Activated naive CD8-positive, alpha-beta T cell (primary cell): ENCODE measurements around the gene WDR27.
"Not testable (repeated sequence)": the region's sequence is repeated elsewhere in the genome, so short reads cannot be mapped to it uniquely, and the experiment has no call there.

ENCODE experiments used
- H3K27ac Mint-ChIP-seq: one replicate; pipeline ENCODE4 v1.8.0; 2021; ENCODE audit warnings: mixed read lengths
- H3K27me3 Mint-ChIP-seq: one replicate; pipeline ENCODE4 v1.8.0; 2021; ENCODE audit warnings: mixed read lengths
- H3K36me3 Mint-ChIP-seq: one replicate; pipeline ENCODE4 v1.8.0; 2021; ENCODE audit warnings: mixed read lengths
- H3K4me1 Mint-ChIP-seq: one replicate; pipeline ENCODE4 v1.8.0; 2021; ENCODE audit warnings: low read depth, mixed read lengths
- H3K4me3 Mint-ChIP-seq: one replicate; pipeline ENCODE4 v1.8.0; 2021; ENCODE audit warnings: mild to moderate bottlenecking, mixed read lengths
- H3K9me3 Mint-ChIP-seq: one replicate; pipeline ENCODE4 v1.8.0; 2021; ENCODE audit warnings: low read depth, mixed read lengths

WDR27 gene

GRCh38 chr6:169645459-169645858 lies 56.4 kb downstream of the WDR27 start:
- not testable (repeated sequence) for H3K36me3 Mint-ChIP-seq, H3K9me3 Mint-ChIP-seq, H3K27ac Mint-ChIP-seq, H3K27me3 Mint-ChIP-seq, H3K4me3 Mint-ChIP-seq, H3K4me1 Mint-ChIP-seq

GRCh38 chr6:169643521-169643920 lies 58.3 kb downstream of the WDR27 start:
- Mint-ChIP-seq H3K27ac (no peak overlapping the region), H3K9me3 (no peaks in the 10 kb centered on the region), H3K36me3 (peaks cover 2% of the 10 kb centered on the region), H3K4me3 (no peak overlapping the region), H3K4me1 (no peaks in the 10 kb centered on the region), H3K27me3 (no peaks in the 10 kb centered on the region)

GRCh38 chr6:169642455-169642854 lies 59.4 kb downstream of the WDR27 start:
- Mint-ChIP-seq H3K4me1 (no peaks in the 10 kb centered on the region), H3K27me3 (no peaks in the 10 kb centered on the region), H3K27ac (no peak overlapping the region), H3K36me3 (peaks cover 7% of the 10 kb centered on the region), H3K9me3 (no peaks in the 10 kb centered on the region), H3K4me3 (no peak overlapping the region)

- Mint-ChIP-seq H3K27ac (no peak overlapping the region), H3K36me3 (peaks cover 12% of the 10 kb centered on the region), H3K4me1 (no peaks in the 10 kb centered on the region), H3K9me3 (no peaks in the 10 kb centered on the region), H3K4me3 (no peak overlapping the region), H3K27me3 (no peaks in the 10 kb centered on the region)
Measured at GRCh38 chr6:169641461-169642085, 60.3 kb downstream of the WDR27 start.

DNA sequence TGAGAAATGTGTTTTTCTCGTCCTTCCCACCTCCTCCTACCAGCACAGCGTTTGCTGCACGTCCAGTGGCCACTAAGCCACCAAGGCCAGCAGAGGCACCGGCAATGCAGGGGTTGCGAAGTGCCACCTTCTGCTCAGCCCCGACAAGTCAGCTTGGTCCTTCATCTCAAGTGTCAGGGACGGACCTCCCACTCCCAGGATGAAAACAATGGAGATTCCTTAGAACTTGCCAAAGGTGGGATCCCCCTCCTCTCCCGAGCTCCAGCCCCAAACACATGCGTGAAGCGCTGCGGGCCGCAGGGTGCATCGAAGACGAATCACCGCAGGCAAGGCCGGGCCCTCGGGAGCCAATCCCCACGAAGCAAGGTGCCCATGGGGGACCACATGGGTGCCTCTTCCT lies 60.8 kb downstream of the WDR27 start:
- H3K27me3 Mint-ChIP-seq, result no peaks in the 10 kb centered on the region
- no peaks in the 10 kb centered on the region for H3K4me1 Mint-ChIP-seq
- H3K4me3 Mint-ChIP-seq, result no peak overlapping the region
- peaks cover 12% of the 10 kb centered on the region for H3K36me3 Mint-ChIP-seq
- no peak overlapping the region for H3K27ac Mint-ChIP-seq
- no peaks in the 10 kb centered on the region for H3K9me3 Mint-ChIP-seq

DNA sequence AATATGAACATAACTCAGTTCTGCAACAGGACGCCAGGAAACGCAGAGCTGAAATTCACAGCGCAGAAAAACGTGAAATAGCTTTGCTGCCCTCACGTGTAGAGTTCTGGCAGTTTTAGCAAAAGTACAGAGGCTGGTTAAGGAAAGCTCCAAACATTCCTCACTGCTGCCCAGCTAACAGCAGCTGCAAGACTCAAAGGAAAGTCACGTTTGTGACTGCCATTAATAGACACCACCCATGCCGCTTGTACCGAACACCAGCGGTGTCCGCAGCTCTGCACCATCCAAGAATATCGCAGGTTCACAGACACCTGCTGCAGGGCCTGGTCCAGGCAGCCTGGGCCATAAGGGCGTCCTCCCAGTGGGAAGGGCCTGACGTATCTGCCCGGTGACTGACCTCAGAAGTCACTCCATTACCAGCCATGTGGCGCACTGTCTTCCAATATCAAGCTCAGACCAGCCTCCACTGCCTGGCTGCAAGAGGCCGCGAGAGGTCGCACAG lies 61.4 kb downstream of the WDR27 start:
- no peaks in the 10 kb centered on the region for H3K9me3 Mint-ChIP-seq

GRCh38 chr6:169639653-169640278 lies 62.1 kb downstream of the WDR27 start:
- no peak overlapping the region for H3K27ac Mint-ChIP-seq
- H3K36me3 Mint-ChIP-seq, result peaks cover 13% of the 10 kb centered on the region
- no peak overlapping the region for H3K4me3 Mint-ChIP-seq
- no peaks in the 10 kb centered on the region for H3K9me3 Mint-ChIP-seq
- no peaks in the 10 kb centered on the region for H3K4me1 Mint-ChIP-seq
- no peaks in the 10 kb centered on the region for H3K27me3 Mint-ChIP-seq

More for the DNA sequence above, 61.4 kb downstream of the WDR27 start:
- Mint-ChIP-seq H3K36me3 (peaks cover 12% of the 10 kb centered on the region), H3K4me3 (no peak overlapping the region), H3K27ac (no peak overlapping the region), H3K27me3 (no peaks in the 10 kb centered on the region), H3K4me1 (no peaks in the 10 kb centered on the region)

DNA sequence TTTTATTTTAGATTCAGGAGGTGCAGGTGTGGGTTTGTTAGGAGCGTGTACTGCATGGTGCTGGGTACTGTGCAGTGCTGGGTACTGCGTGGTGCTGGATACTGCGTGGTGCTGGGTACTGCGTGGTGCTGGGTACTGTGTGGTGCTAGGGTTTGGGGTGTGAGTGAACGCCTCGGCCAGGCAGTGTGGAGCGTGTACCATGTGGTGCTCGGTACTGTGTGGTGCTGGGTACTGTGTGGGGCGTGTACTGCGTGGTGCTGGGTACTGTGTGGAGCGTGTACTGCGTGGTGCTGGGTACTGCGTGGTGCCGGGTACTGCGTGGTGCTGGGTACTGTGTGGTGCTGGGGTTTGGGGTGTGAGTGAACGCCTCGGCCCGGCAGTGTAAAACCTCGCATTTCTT lies 62.9 kb downstream of the WDR27 start:
- no peaks in the 10 kb centered on the region for H3K4me1 Mint-ChIP-seq
- no peak overlapping the region for H3K4me3 Mint-ChIP-seq
- H3K36me3 Mint-ChIP-seq, result peaks cover 20% of the 10 kb centered on the region
- no peaks in the 10 kb centered on the region for H3K9me3 Mint-ChIP-seq
- no peaks in the 10 kb centered on the region for H3K27me3 Mint-ChIP-seq
- H3K27ac Mint-ChIP-seq, result no peak overlapping the region

- no peak overlapping the region for H3K27ac Mint-ChIP-seq
- H3K9me3 Mint-ChIP-seq, result no peaks in the 10 kb centered on the region
Measured at GRCh38 chr6:169638388-169638787, 63.4 kb downstream of the WDR27 start.

GRCh38 chr6:169635345-169635744 lies 66.5 kb downstream of the WDR27 start:
- Mint-ChIP-seq H3K4me1 (no peaks in the 10 kb centered on the region), H3K4me3 (no peak overlapping the region), H3K27me3 (no peaks in the 10 kb centered on the region), H3K27ac (no peak overlapping the region), H3K36me3 (peaks cover 26% of the 10 kb centered on the region), H3K9me3 (no peaks in the 10 kb centered on the region)

More at GRCh38 chr6:169638388-169638787, 63.4 kb downstream of the WDR27 start:
- peaks cover 23% of the 10 kb centered on the region for H3K36me3 Mint-ChIP-seq
- H3K4me3 Mint-ChIP-seq, result no peak overlapping the region
- H3K27me3 Mint-ChIP-seq, result no peaks in the 10 kb centered on the region
- no peaks in the 10 kb centered on the region for H3K4me1 Mint-ChIP-seq

DNA sequence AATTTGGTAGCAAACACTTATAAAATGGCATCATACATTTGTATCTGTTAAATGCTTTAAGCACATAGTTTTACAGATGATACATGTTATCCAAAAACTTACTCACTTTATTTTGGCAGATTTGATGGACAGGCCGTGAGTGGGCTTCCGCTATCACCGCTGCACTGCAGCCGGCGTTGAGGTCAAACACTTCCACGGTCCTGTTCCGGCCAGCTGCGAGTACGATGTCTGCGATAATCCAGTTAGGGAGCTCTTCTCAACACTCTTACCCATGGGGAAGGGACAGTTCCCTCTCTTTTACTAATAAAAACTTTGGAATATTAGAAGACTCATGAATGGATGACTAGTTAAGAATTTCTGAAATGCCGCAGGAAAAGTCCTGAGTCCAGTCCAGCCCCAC lies 69.0 kb downstream of the WDR27 start:
- Mint-ChIP-seq H3K27me3 (no peaks in the 10 kb centered on the region), H3K9me3 (no peaks in the 10 kb centered on the region), H3K27ac (no peak overlapping the region), H3K36me3 (peaks cover 25% of the 10 kb centered on the region), H3K4me3 (no peak overlapping the region), H3K4me1 (no peaks in the 10 kb centered on the region)

DNA sequence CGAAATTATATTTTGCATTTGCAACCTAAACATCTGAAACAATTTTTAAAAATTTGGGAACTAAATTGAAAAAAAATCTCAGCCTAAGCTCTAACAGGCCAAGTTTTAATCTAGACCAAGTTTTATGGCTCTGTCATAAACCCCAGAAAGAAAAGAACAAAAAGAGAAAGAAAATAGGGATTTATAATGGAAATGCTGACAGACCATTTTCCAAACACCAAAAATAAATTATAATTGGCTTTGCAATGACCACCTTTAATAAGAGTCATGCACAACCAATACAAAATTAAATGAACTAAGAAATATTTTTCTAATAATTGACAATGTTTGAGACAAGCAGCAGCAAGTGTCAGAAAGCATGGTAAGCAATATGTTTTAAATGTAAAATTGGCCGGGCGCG lies 72.6 kb downstream of the WDR27 start:
- H3K9me3 Mint-ChIP-seq, result no peaks in the 10 kb centered on the region
- H3K36me3 Mint-ChIP-seq, result peaks cover 17% of the 10 kb centered on the region
- no peak overlapping the region for H3K27ac Mint-ChIP-seq
- H3K4me3 Mint-ChIP-seq, result no peak overlapping the region
- no peaks in the 10 kb centered on the region for H3K27me3 Mint-ChIP-seq
- no peaks in the 10 kb centered on the region for H3K4me1 Mint-ChIP-seq

DNA sequence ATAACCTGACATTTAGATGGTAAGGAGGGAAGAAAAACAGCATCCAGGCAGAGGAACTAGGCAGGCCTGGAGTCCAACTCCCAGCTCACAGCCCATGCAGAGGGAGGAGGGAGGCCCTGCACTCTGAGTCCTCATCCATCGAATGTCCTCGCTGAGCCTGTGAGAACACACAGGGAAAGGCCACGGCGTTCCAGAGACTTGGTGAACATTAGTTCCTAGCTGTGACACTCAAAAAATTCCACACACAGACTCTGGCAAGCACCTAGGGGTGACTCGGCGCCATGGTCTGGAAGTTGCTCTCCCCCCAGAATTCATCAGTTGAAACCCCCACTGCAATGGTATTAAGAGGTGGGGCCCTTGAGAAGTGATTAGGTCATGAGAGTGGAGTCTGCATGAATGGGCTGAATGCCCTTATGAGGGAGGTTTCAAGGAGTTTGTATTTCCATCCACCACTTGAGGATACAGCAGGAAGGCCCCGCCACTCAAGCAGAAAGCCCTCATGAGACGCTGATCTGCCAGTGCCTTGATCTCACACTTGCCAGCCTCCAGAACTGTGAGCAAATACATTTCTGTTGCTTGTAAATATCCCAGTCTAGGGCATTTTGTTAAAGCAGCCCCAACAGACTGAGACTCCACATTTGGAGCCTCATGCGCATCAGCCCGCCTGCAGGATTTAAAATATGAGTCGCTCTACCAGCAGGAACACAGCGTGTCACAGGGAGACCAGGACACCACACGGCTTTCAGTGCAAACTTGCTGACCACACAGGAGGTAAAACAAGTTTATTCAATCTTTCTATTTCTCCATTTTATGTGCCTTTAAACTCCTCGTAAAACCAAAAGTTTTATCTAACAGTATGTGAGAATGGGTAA lies 73.9 kb downstream of the WDR27 start:
- no peak overlapping the region for H3K27ac Mint-ChIP-seq
- no peaks in the 10 kb centered on the region for H3K4me1 Mint-ChIP-seq
- no peak overlapping the region for H3K4me3 Mint-ChIP-seq
- peaks cover 10% of the 10 kb centered on the region for H3K36me3 Mint-ChIP-seq
- no peaks in the 10 kb centered on the region for H3K9me3 Mint-ChIP-seq
- no peaks in the 10 kb centered on the region for H3K27me3 Mint-ChIP-seq

DNA sequence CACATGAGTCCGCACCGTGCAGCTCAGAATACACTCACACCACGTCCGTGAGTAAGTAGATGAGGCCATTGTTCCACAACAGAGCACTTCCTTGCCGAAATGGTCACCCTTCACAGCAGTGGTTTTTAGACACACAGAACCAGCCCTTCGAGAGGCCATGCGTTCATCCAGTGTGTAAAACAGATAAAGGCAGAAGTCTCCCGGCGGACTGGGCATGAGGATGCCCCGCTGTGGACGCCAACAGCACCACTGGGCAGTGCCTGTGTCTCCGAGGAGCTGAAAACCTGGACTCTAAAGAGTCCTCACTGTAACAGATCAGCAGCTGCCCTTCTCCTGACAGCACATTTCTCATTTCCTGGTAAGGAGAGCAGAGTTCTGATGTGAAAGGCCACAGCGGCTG lies 75.2 kb downstream of the WDR27 start:
- Mint-ChIP-seq H3K4me3 (no peak overlapping the region), H3K27me3 (no peaks in the 10 kb centered on the region), H3K9me3 (no peaks in the 10 kb centered on the region), H3K36me3 (peaks cover 10% of the 10 kb centered on the region), H3K4me1 (no peaks in the 10 kb centered on the region), H3K27ac (no peak overlapping the region)

- no peaks in the 10 kb centered on the region for H3K9me3 Mint-ChIP-seq
- no peak overlapping the region for H3K27ac Mint-ChIP-seq
- no peaks in the 10 kb centered on the region for H3K27me3 Mint-ChIP-seq
- H3K36me3 Mint-ChIP-seq, result peaks cover 10% of the 10 kb centered on the region
- H3K4me1 Mint-ChIP-seq, result no peaks in the 10 kb centered on the region
- H3K4me3 Mint-ChIP-seq, result no peak overlapping the region
Measured at GRCh38 chr6:169626169-169626568, 75.7 kb downstream of the WDR27 start.
